Calu3 (cell line): ENCODE data around the gene ARHGAP15. TPM values are rescaled to one million over a fixed set of nuclear protein-coding genes. Genes with fewer than 3 reads are reported as not detected.

Experiments
- BruUV-seq: library from RNA; stranded (reverse); fragments of 400-500 nt; replicated peaks from 2 replicates; lab custom pipeline; 2021; lab: Mats Ljungman, UMichigan
- CTCF ChIA-PET: fragments of 300-600 bp; sonication (Branson Sonifier 250); formaldehyde crosslinking; loops from one replicate; lab custom pipeline; 2022; ENCODE audit warnings: antibody characterized with exemption; lab: Charles Lee
- DNase-seq: peaks from one replicate; pipeline ENCODE4 v3.0.0; 2022
- H3K27ac Mint-ChIP-seq: one replicate; pipeline ENCODE4 v1.8.0; 2022; ENCODE audit warnings: mixed read lengths; ENCODE audit not compliant: unreplicated experiment
- H3K27me3 Mint-ChIP-seq: one replicate; pipeline ENCODE4 v1.8.0; 2022; ENCODE audit warnings: mixed read lengths; ENCODE audit not compliant: unreplicated experiment
- H3K36me3 Mint-ChIP-seq: one replicate; pipeline ENCODE4 v1.8.0; 2022; ENCODE audit warnings: mild to moderate bottlenecking, moderate library complexity, mixed read lengths; ENCODE audit not compliant: insufficient read depth, unreplicated experiment
- H3K4me1 Mint-ChIP-seq: one replicate; pipeline ENCODE4 v1.8.0; 2022; ENCODE audit warnings: mild to moderate bottlenecking, low read depth, mixed read lengths; ENCODE audit not compliant: unreplicated experiment
- H3K4me3 Mint-ChIP-seq: one replicate; pipeline ENCODE4 v1.8.0; 2022; ENCODE audit warnings: mild to moderate bottlenecking, low read depth, moderate library complexity, mixed read lengths; ENCODE audit not compliant: unreplicated experiment
- H3K9me3 Mint-ChIP-seq: one replicate; pipeline ENCODE4 v1.8.0; 2022; ENCODE audit warnings: low read depth, mixed read lengths; ENCODE audit not compliant: unreplicated experiment
- intact Hi-C: fragments of 100-400 bp; cut with micrococcal nuclease; formaldehyde crosslinking; loops from one replicate; pipeline ENCODE4 v1.10.0; 2022; ENCODE audit not compliant: unreplicated experiment
- total RNA-seq: library from RNA; stranded (reverse); gene quantifications from 2 replicates; pipeline ENCODE4 v1.2.3, GENCODE V29; 2022
- TF ChIP-seq, protein P1 (sequence below): fragments of 200-600 bp; IDR thresholded peaks from one replicate; pipeline ENCODE4 v1.8.0; 2022; ENCODE audit warnings: antibody characterized with exemption; ENCODE audit not compliant: unreplicated experiment

The ARHGAP15 gene
- total RNA-seq, 1 experiment from 2014 or later, result not detected

DNA sequence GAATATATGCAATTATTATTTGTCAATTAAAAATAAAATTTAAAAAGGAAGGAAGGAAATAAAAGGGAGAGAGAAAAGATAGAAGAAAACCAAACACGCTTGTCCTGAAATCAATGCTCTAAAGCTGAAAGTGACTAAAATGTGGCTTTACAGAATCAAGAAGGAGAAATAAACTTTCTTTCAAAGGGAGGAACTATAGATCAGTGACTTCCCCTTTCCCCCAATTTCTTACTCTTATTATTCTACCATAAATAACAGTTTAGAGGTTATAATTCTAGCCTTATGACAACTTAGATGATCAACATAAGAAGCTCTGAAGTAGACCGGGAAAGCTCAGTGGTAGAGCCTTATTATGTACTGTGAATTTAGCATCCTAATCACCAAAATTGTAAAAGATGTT is 122.5 kb downstream of the ARHGAP15 start:
- Mint-ChIP-seq H3K27ac (no peak overlapping the region), H3K9me3 (peaks cover 4% of the 10 kb centered on the region), H3K36me3 (no peaks in the 10 kb centered on the region), H3K4me1 (no peaks in the 10 kb centered on the region), H3K4me3 (no peak overlapping the region), H3K27me3 (no peaks in the 10 kb centered on the region)
- intact Hi-C loops, result no loop called here
- no peak for DNase-seq
- CTCF ChIA-PET, result no interaction called here
- TF ChIP-seq, protein P1, sequence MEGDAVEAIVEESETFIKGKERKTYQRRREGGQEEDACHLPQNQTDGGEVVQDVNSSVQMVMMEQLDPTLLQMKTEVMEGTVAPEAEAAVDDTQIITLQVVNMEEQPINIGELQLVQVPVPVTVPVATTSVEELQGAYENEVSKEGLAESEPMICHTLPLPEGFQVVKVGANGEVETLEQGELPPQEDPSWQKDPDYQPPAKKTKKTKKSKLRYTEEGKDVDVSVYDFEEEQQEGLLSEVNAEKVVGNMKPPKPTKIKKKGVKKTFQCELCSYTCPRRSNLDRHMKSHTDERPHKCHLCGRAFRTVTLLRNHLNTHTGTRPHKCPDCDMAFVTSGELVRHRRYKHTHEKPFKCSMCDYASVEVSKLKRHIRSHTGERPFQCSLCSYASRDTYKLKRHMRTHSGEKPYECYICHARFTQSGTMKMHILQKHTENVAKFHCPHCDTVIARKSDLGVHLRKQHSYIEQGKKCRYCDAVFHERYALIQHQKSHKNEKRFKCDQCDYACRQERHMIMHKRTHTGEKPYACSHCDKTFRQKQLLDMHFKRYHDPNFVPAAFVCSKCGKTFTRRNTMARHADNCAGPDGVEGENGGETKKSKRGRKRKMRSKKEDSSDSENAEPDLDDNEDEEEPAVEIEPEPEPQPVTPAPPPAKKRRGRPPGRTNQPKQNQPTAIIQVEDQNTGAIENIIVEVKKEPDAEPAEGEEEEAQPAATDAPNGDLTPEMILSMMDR, result no peak
- no TSS peak for BruUV-seq

DNA sequence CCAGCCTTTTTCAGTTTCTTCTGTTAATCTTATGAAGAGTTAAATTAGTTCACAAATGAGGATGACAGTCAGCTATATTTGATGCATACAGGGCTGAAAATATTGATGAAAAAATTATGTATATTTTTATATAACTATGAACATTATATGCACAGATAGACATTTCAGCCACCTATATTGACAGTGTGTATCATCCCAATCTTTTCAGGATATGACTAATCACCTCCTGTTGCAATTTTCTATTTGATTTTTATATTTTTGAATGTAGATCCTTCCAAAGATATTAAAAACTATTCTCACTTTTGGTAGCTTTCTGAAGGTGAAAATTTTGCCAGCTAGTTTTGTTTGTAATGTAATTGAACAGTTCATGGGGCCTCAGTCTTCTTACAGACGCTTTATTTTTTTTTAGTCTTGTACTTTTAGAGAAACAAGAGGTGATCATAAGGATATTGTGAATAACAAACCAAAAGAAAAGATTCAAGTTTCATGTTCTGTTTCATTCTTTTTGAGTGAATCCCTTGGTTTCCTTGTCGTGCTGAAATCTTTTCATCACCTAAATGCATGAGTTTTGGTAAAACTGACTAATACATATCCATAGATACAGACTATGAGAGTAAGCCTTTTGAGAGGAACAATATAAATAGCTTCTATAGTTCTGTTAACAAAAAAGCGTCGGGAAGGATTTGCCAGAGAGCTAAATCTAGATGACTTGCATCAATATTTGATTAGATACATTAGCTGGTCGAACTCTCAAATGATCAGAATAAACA is 123.1 kb downstream of the ARHGAP15 start:
- no peak for DNase-seq
- Mint-ChIP-seq H3K9me3 (peaks cover 4% of the 10 kb centered on the region), H3K36me3 (no peaks in the 10 kb centered on the region), H3K27me3 (no peaks in the 10 kb centered on the region), H3K4me1 (no peaks in the 10 kb centered on the region), H3K27ac (no peak overlapping the region), H3K4me3 (no peak overlapping the region)
- no TSS peak for BruUV-seq
- TF ChIP-seq, protein P1, result no peak
- intact Hi-C loops, result no loop called here
- CTCF ChIA-PET, result no interaction called here

DNA sequence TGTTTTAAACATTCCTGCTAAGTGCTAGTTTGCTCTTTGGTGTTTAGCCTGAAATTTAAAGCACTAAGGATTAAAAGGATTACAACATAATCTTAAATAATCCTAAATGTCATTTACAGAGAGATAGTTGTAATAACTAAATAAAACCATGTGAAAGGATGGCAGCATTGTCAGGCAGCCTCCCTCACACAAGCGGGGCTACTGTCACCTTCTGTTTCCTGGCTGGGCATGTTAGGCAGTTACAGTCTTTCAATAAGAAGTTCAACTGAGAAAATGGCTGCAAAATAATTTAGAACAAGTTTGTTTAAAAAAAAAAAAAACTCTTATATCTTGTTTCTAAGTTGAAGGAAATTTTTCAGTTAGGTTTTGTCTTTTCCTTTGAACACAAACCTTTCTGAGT is 124.9 kb downstream of the ARHGAP15 start:
- Mint-ChIP-seq H3K27me3 (no peaks in the 10 kb centered on the region), H3K9me3 (peaks cover 4% of the 10 kb centered on the region), H3K36me3 (no peaks in the 10 kb centered on the region), H3K4me3 (no peak overlapping the region), H3K27ac (no peak overlapping the region), H3K4me1 (no peaks in the 10 kb centered on the region)
- CTCF ChIA-PET, result no interaction called here
- no peak for DNase-seq
- BruUV-seq, result no TSS peak
- intact Hi-C loops, result no loop called here
- TF ChIP-seq, protein P1, result no peak

DNA sequence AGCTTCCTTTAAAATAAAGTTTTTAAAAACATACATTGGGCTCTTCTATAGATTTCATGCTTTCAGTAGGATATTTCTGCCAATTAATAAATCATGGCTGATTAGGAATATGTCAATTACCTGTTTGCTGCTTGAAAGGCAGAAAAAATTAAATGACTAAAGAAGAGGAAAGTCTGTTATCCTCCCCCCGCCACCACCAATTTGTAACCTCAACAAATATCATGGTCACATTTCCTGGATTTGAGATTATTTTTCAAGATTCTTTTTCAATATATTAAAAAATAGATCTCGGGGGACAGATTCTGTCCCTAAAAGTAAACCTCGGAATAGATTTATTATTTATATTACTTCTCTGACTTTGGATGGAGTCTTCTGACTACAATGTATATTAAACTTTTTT is 125.9 kb downstream of the ARHGAP15 start:
- intact Hi-C loops, result no loop called here
- no TSS peak for BruUV-seq
- Mint-ChIP-seq H3K4me1 (no peaks in the 10 kb centered on the region), H3K27ac (no peak overlapping the region), H3K9me3 (peaks cover 4% of the 10 kb centered on the region), H3K27me3 (no peaks in the 10 kb centered on the region), H3K36me3 (no peaks in the 10 kb centered on the region), H3K4me3 (no peak overlapping the region)
- CTCF ChIA-PET, result no interaction called here
- TF ChIP-seq, protein P1, result no peak
- no peak for DNase-seq
